WTC11 (cell line): ENCODE data around the gene ZMAT3. TPM values are rescaled to one million over a fixed set of nuclear protein-coding genes. Genes with fewer than 3 reads are reported as not detected.
A peak's percentile ranks its signal among the peaks of the same experiment; 100 is the strongest.

Source experiments
- ATAC-seq: fragments of 200-7000 bp; cut with Tn5 transposase; 2 replicates; pipeline ENCODE4 v1.10.0; 2021; ENCODE audit warnings: mild to moderate bottlenecking, moderate library complexity
- Bru-seq: library from RNA; stranded (reverse); fragments of 400-500 nt; gene quantifications from one replicate; lab custom pipeline; 2021; lab: Mats Ljungman, UMichigan
- CTCF ChIA-PET: fragments of 300-600 bp; sonication (Branson Sonifier 250); formaldehyde crosslinking; loops from one replicate; lab custom pipeline; 2021; ENCODE audit warnings: antibody characterized with exemption; lab: Charles Lee
- POLR2A ChIA-PET: fragments of 350-600 bp; sonication (Branson Sonifier 250); formaldehyde crosslinking; loops from one replicate; lab custom pipeline; 2021; ENCODE audit warnings: antibody characterized with exemption; lab: Charles Lee
- DNase-seq: peaks from one replicate; pipeline ENCODE4 v3.0.0; 2021; ENCODE audit warnings: low spot score
- H3K27ac Mint-ChIP-seq: 2 replicates; pipeline ENCODE4 v1.8.0; 2021; ENCODE audit warnings: mixed read lengths
- H3K27me3 Mint-ChIP-seq: 2 replicates; pipeline ENCODE4 v1.8.0; 2021; ENCODE audit warnings: low read depth, mild to moderate bottlenecking, moderate library complexity, mixed read lengths
- H3K36me3 Mint-ChIP-seq: 2 replicates; pipeline ENCODE4 v1.8.0; 2021; ENCODE audit warnings: mixed read lengths
- H3K4me1 Mint-ChIP-seq: 2 replicates; pipeline ENCODE4 v1.8.0; 2022; ENCODE audit warnings: mixed read lengths
- H3K4me3 Mint-ChIP-seq: 2 replicates; pipeline ENCODE4 v1.8.0; 2021; ENCODE audit warnings: mild to moderate bottlenecking, moderate library complexity, mixed read lengths
- H3K9me3 Mint-ChIP-seq: 2 replicates; pipeline ENCODE4 v1.8.0; 2021; ENCODE audit warnings: mixed read lengths
- ATF1 ChIP-seq: sonication (generic); formaldehyde crosslinking; IDR thresholded peaks from 2 replicates; pipeline ENCODE4 v1.8.1; 2023; ENCODE audit warnings: mild to moderate bottlenecking, moderate library complexity, missing genetic modification reagents
- CBFB ChIP-seq: sonication (generic); formaldehyde crosslinking; IDR thresholded peaks from 2 replicates; pipeline ENCODE4 v1.8.1; 2022; ENCODE audit warnings: mild to moderate bottlenecking, low read depth, missing genetic modification reagents
- ETV6 ChIP-seq: sonication (generic); formaldehyde crosslinking; IDR thresholded peaks from 2 replicates; pipeline ENCODE4 v1.8.1; 2022; ENCODE audit warnings: mild to moderate bottlenecking, missing genetic modification reagents
- FOXK1 ChIP-seq: sonication (generic); formaldehyde crosslinking; IDR thresholded peaks from 2 replicates; pipeline ENCODE4 v1.8.0; 2022; ENCODE audit warnings: mild to moderate bottlenecking, moderate library complexity, missing genetic modification reagents
- GRHL2 ChIP-seq: fragments of 250-450 bp; sonication (Bioruptor Pico); IDR thresholded peaks from 2 replicates; pipeline ENCODE4 v1.8.0; 2022; ENCODE audit warnings: mild to moderate bottlenecking, moderate library complexity; ENCODE audit not compliant: insufficient replicate concordance, severe bottlenecking
- IRF2 ChIP-seq: sonication (generic); formaldehyde crosslinking; IDR thresholded peaks from 2 replicates; pipeline ENCODE4 v1.8.0; 2022; ENCODE audit warnings: low read depth, missing genetic modification reagents, borderline replicate concordance
- MAX ChIP-seq: sonication (generic); formaldehyde crosslinking; IDR thresholded peaks from 2 replicates; pipeline ENCODE4 v1.8.0; 2022; ENCODE audit warnings: mild to moderate bottlenecking, missing genetic modification reagents
- MYBL2 ChIP-seq: sonication (generic); formaldehyde crosslinking; IDR thresholded peaks from 2 replicates; pipeline ENCODE4 v1.8.1; 2023; ENCODE audit warnings: mild to moderate bottlenecking, moderate library complexity, missing genetic modification reagents
- NFATC4 ChIP-seq: fragments of 250-450 bp; sonication (Bioruptor Pico); IDR thresholded peaks from 2 replicates; pipeline ENCODE4 v1.9.0; 2021; ENCODE audit warnings: mild to moderate bottlenecking
- NFE2L1 ChIP-seq: sonication (generic); formaldehyde crosslinking; IDR thresholded peaks from 2 replicates; pipeline ENCODE4 v1.8.1; 2023; ENCODE audit warnings: missing genetic modification reagents
- PRRX2 ChIP-seq: fragments of 250-450 bp; sonication (Bioruptor Pico); IDR thresholded peaks from 2 replicates; pipeline ENCODE4 v1.8.0; 2021; ENCODE audit warnings: mild to moderate bottlenecking
- TEAD1 ChIP-seq: sonication (generic); formaldehyde crosslinking; IDR thresholded peaks from 2 replicates; pipeline ENCODE4 v1.8.0; 2022; ENCODE audit warnings: mild to moderate bottlenecking, missing genetic modification reagents
- TEAD4 ChIP-seq: sonication (generic); formaldehyde crosslinking; IDR thresholded peaks from 2 replicates; pipeline ENCODE4 v1.8.0; 2022; ENCODE audit warnings: mild to moderate bottlenecking, missing genetic modification reagents
- ZMAT4 ChIP-seq: fragments of 250-450 bp; sonication (Bioruptor Pico); IDR thresholded peaks from 2 replicates; pipeline ENCODE4 v1.9.0; 2021; ENCODE audit warnings: mild to moderate bottlenecking
- ZNF121 ChIP-seq: sonication (generic); formaldehyde crosslinking; IDR thresholded peaks from 2 replicates; pipeline ENCODE4 v1.8.0; 2023; ENCODE audit warnings: missing genetic modification reagents
- ZNF281 ChIP-seq: sonication (generic); formaldehyde crosslinking; IDR thresholded peaks from 2 replicates; pipeline ENCODE4 v1.8.0; 2023; ENCODE audit warnings: mild to moderate bottlenecking, missing genetic modification reagents
- ZNF423 ChIP-seq: fragments of 250-450 bp; sonication (Bioruptor Pico); IDR thresholded peaks from 2 replicates; pipeline ENCODE4 v2.1.2; 2022; ENCODE audit warnings: mild to moderate bottlenecking, moderate library complexity
- ZNF425 ChIP-seq: fragments of 250-450 bp; sonication (Bioruptor Pico); conservative IDR thresholded peaks from 2 replicates; pipeline ENCODE4 v1.9.0; 2021; ENCODE audit warnings: mild to moderate bottlenecking
- ZNF671 ChIP-seq: fragments of 250-450 bp; sonication (Bioruptor Pico); IDR thresholded peaks from 2 replicates; pipeline ENCODE4 v1.8.0; 2021; ENCODE audit warnings: mild to moderate bottlenecking
- ZSCAN18 ChIP-seq: fragments of 250-450 bp; sonication (Bioruptor Pico); IDR thresholded peaks from 2 replicates; pipeline ENCODE4 v2.1.2; 2022; ENCODE audit warnings: mild to moderate bottlenecking, moderate library complexity
- long read RNA-seq, 3 experiments: library from RNA in 1 of 3; library from capped mRNA in 1 of 3; library from polyadenylated mRNA in 1 of 3; unstranded in 2 of 3; stranded (forward) in 1 of 3; transcript quantifications; one replicate each; pipeline ENCODE4 v2.0.0, GENCODE V29; 2021
- total RNA-seq: library from RNA; stranded (reverse); gene quantifications from 3 replicates; pipeline ENCODE4 v1.2.3, GENCODE V29; 2021
- TF ChIP-seq, protein P1 (sequence below): sonication (generic); formaldehyde crosslinking; IDR thresholded peaks from 2 replicates; pipeline ENCODE4 v1.8.1; 2022; ENCODE audit warnings: missing genetic modification reagents, borderline replicate concordance
- TF ChIP-seq, protein P2 (sequence below): fragments of 250-450 bp; sonication (Bioruptor Pico); IDR thresholded peaks from 2 replicates; pipeline ENCODE4 v1.8.0; 2021; ENCODE audit warnings: mild to moderate bottlenecking
- TF ChIP-seq, protein P3 (sequence below): sonication (generic); formaldehyde crosslinking; IDR thresholded peaks from 2 replicates; pipeline ENCODE4 v1.8.1; 2023; ENCODE audit warnings: mild to moderate bottlenecking, missing genetic modification reagents, moderate library complexity

The ZMAT3 gene
- 19.8 to 24.1 TPM (median 20.1 TPM) in 3 replicates for total RNA-seq
- percentile 70 among the genes with signal in this experiment for Bru-seq, nascent RNA
- long read RNA-seq, experiment 1, full-length matches to known transcripts = 3 of 36 reads
- long read RNA-seq, experiment 1, partial matches to known transcripts = 3 of 36 reads
- long read RNA-seq, experiment 1, other reads (novel, unspliced or antisense) = 30 of 36 reads
- long read RNA-seq, experiment 2, partial matches to known transcripts = 1 of 23 reads
- long read RNA-seq, experiment 2, other reads (novel, unspliced or antisense) = 22 of 23 reads
- long read RNA-seq, experiment 3, partial matches to known transcripts = 6 of 6 reads
- long read RNA-seq, experiment 3, other reads (novel, unspliced or antisense) = 0 of 6 reads

- CTCF ChIA-PET = interaction anchor here (1.0 to 2.0 kb wide), 4 partner anchors 11 to 251 kb away, joined by 3 to 5 read pairs (median 4); no protein-coding TSS in a partner anchor
- no peak for TF ChIP-seq ZMAT4 (CRISPR knock-in tag)
- TF ChIP-seq ZNF281 (CRISPR knock-in tag) = no peak
- TF ChIP-seq, protein P1, sequence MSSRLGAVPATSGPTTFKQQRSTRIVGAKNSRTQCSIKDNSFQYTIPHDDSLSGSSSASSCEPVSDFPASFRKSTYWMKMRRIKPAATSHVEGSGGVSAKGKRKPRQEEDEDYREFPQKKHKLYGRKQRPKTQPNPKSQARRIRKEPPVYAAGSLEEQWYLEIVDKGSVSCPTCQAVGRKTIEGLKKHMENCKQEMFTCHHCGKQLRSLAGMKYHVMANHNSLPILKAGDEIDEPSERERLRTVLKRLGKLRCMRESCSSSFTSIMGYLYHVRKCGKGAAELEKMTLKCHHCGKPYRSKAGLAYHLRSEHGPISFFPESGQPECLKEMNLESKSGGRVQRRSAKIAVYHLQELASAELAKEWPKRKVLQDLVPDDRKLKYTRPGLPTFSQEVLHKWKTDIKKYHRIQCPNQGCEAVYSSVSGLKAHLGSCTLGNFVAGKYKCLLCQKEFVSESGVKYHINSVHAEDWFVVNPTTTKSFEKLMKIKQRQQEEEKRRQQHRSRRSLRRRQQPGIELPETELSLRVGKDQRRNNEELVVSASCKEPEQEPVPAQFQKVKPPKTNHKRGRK (CRISPR knock-in tag) = no peak
- TF ChIP-seq NFE2L1 = no peak
- TF ChIP-seq ZNF121 (CRISPR knock-in tag) = no peak
- no peak for TF ChIP-seq MYBL2
- no peak for TF ChIP-seq GRHL2 (CRISPR knock-in tag)
- 0 out of 2 replicates have a peak, but pooled peaks have one; percentile 12 for TF ChIP-seq FOXK1 (CRISPR knock-in tag)
- TF ChIP-seq, protein P2, sequence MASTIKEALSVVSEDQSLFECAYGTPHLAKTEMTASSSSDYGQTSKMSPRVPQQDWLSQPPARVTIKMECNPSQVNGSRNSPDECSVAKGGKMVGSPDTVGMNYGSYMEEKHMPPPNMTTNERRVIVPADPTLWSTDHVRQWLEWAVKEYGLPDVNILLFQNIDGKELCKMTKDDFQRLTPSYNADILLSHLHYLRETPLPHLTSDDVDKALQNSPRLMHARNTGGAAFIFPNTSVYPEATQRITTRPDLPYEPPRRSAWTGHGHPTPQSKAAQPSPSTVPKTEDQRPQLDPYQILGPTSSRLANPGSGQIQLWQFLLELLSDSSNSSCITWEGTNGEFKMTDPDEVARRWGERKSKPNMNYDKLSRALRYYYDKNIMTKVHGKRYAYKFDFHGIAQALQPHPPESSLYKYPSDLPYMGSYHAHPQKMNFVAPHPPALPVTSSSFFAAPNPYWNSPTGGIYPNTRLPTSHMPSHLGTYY (CRISPR knock-in tag) = no peak
- no peak for TF ChIP-seq PRRX2 (CRISPR knock-in tag)
- no peak for TF ChIP-seq IRF2
- peak; percentile 72 for TF ChIP-seq TEAD1 (CRISPR knock-in tag)
- peak; percentile 70 for TF ChIP-seq ETV6 (CRISPR knock-in tag)
- no peak for TF ChIP-seq ATF1 (CRISPR knock-in tag)
- TF ChIP-seq TEAD4 (CRISPR knock-in tag) = no peak
- TF ChIP-seq, protein P3, sequence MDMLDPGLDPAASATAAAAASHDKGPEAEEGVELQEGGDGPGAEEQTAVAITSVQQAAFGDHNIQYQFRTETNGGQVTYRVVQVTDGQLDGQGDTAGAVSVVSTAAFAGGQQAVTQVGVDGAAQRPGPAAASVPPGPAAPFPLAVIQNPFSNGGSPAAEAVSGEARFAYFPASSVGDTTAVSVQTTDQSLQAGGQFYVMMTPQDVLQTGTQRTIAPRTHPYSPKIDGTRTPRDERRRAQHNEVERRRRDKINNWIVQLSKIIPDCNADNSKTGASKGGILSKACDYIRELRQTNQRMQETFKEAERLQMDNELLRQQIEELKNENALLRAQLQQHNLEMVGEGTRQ (CRISPR knock-in tag) = peak; percentile 65; the same call in 1 of the 2 replicates
- no peak for TF ChIP-seq ZNF671 (CRISPR knock-in tag)
- no peak for TF ChIP-seq ZNF425
- TF ChIP-seq CBFB (CRISPR knock-in tag) = no peak
- peak; percentile 70; the same call in 1 of the 2 replicates for TF ChIP-seq MAX (CRISPR knock-in tag)
- peak; percentile 65; the same call in 1 of the 2 replicates for TF ChIP-seq ZNF423 (CRISPR knock-in tag)
- TF ChIP-seq ZSCAN18 (CRISPR knock-in tag) = no peak
- TF ChIP-seq NFATC4 = no peak
These were observed at the start of gene ZMAT3 for GRCh38 chr3:179071323-179072099. Gene ZMAT3, minus strand, starts transcription at chr3:179071809. Its CDS starts 4,057 bp downstream, at chr3:179067752.

More at GRCh38 chr3:179071323-179072099, at the start of gene ZMAT3:
- ATAC-seq = peak; percentile 89
- peak within 1 kb of the TSS; percentile 67 for H3K27ac Mint-ChIP-seq
- peaks cover 10% of the 10 kb centered on the region; the same call in 1 of the 2 replicates for H3K36me3 Mint-ChIP-seq
- POLR2A ChIA-PET = interaction anchor here (0.5 to 1.5 kb wide), 3 partner anchors 11 to 250 kb away, joined by 3 to 6 read pairs (median 3); no protein-coding TSS in a partner anchor
- peak; percentile 85 for DNase-seq
- peak within 1 kb of the TSS; percentile 98 for H3K4me3 Mint-ChIP-seq
- H3K9me3 Mint-ChIP-seq = no peaks in the 10 kb centered on the region
- H3K27me3 Mint-ChIP-seq = no peaks in the 10 kb centered on the region
- H3K4me1 Mint-ChIP-seq = peaks cover 30% of the 10 kb centered on the region
